Upper lobe of left lung (tissue), 6 donors: ENCODE data around the gene DALRD3. TPM values are rescaled to one million over a fixed set of nuclear protein-coding genes. Genes with fewer than 3 reads are reported as not detected.

Experiments used
- ATAC-seq, 2 donors: fragments of 200-7000 bp; cut with Tn5 transposase; one replicate each; pipeline ENCODE4 v1.9.1; 2022; ENCODE audit warnings: mild to moderate bottlenecking in 2 of 2, moderate library complexity in 2 of 2; ENCODE audit not compliant: low FRiP score in 2 of 2
- DNase-seq, 2 donors: peaks; one replicate each; pipeline ENCODE4 v3.0.0-alpha.2; 2019 to 2020
- H3K27ac ChIP-seq, 4 donors: fragments of 200-600 bp; sonication (generic); one replicate each; pipeline ENCODE4 v1.5.1; 2016 to 2019
- H3K27me3 ChIP-seq, 4 donors: fragments of 200-600 bp; sonication (generic); one replicate each; pipeline ENCODE4 v1.5.1; 2017 to 2019
- H3K36me3 ChIP-seq, 4 donors: fragments of 200-600 bp; sonication (generic); one replicate each; pipeline ENCODE4 v1.5.1; 2016 to 2019
- H3K4me1 ChIP-seq, 4 donors: fragments of 200-600 bp; sonication (generic); one replicate each; pipeline ENCODE4 v1.5.1; 2018 to 2019
- H3K4me3 ChIP-seq, 4 donors: fragments of 200-600 bp; sonication (generic); one replicate each; pipeline ENCODE4 v1.5.1; 2017 to 2019; ENCODE audit warnings: mild to moderate bottlenecking in 2 of 4, moderate library complexity in 1 of 4
- H3K9me3 ChIP-seq, 4 donors: fragments of 200-600 bp; sonication (generic); one replicate each; pipeline ENCODE4 v1.5.1; 2018 to 2019
- EP300 ChIP-seq, 4 donors: sonication (generic); formaldehyde crosslinking; IDR thresholded peaks; one replicate each; pipeline ENCODE4 v1.5.1; 2017; ENCODE audit warnings: antibody characterized with exemption in 4 of 4, control low read depth in 2 of 4
- POLR2A ChIP-seq, 4 donors: fragments of 450-650 bp; IDR thresholded peaks; one replicate each; pipeline ENCODE4 v1.5.1; 2016 to 2017; ENCODE audit warnings: antibody characterized with exemption in 4 of 4, mild to moderate bottlenecking in 2 of 4
- POLR2AphosphoS5 ChIP-seq, 2 donors: sonication (generic); formaldehyde crosslinking; IDR thresholded peaks; one replicate each; pipeline ENCODE4 v1.5.1; 2017; ENCODE audit warnings: antibody characterized with exemption in 2 of 2
- WGBS, 2 donors: methylation state at CpG; one replicate each; pipeline ENCODE4 v1.1.5; 2017 to 2018; 5-methylcytosine and 5-hydroxymethylcytosine counted together
- total RNA-seq, 6 donors: library from RNA; depleted of rRNA in 4 of 6; stranded (reverse); fragments of >200 nt in 4 of 6; gene quantifications; one replicate each; pipeline versions ENCODE4 v1.1.0 to v1.2.1, GENCODE V29; 2016 to 2021
- TF ChIP-seq, protein P1 (sequence below), 6 experiments: fragments of 450-650 bp in 4 of 6; fragments of 200-600 bp in 2 of 6; sonication (generic) in 2 of 6; IDR thresholded peaks; one replicate each; pipeline ENCODE4 v1.5.1; 2016 to 2019; ENCODE audit warnings: antibody characterized with exemption in 6 of 6
- donor health status: DM: no; HTN: no; CAD: no; lungs with moderate emphysema.
- donor health status: DM: no; HTN: yes; CAD: no; lungs with severe emphysema.

The DALRD3 gene
- total RNA-seq, 6 donors from 2014 or later: 28.5 to 67.1 (median 35.7) TPM

GRCh38 chr3:48989796-48990635, 28.4 kb downstream of the DALRD3 start, which contains the start of gene P4HTM:
Gene P4HTM (plus strand): TSS chr3:48990241. CDS start chr3:48990257, 16 bp downstream.
- DNase-seq (peak; percentile 85 to 95), ATAC-seq (peak; percentile 89 to 93)
- Histone ChIP-seq H3K27me3 (no peaks in the 10 kb centered on the region), H3K4me1 (peaks cover 23 to 33% (median 27%) of the 10 kb centered on the region in 4 donors), H3K4me3 (peak within 1 kb of the TSS; percentile 73 to 94 (median 88)), H3K36me3 (peaks cover 0 to 18% (median 8%) of the 10 kb centered on the region in 4 donors), H3K9me3 (no peaks in the 10 kb centered on the region), H3K27ac (peak within 1 kb of the TSS; percentile 87 to 92 (median 90))
- 1 to 2% methylated on average over 8 to 13 of the region's 91 CpGs for whole genome bisulfite sequencing, 2 donors
- TF ChIP-seq POLR2A (IDR thresholded peaks at IDR 0.05): peak in 1 of 4 donors; percentile 46
- TF ChIP-seq, protein P1, sequence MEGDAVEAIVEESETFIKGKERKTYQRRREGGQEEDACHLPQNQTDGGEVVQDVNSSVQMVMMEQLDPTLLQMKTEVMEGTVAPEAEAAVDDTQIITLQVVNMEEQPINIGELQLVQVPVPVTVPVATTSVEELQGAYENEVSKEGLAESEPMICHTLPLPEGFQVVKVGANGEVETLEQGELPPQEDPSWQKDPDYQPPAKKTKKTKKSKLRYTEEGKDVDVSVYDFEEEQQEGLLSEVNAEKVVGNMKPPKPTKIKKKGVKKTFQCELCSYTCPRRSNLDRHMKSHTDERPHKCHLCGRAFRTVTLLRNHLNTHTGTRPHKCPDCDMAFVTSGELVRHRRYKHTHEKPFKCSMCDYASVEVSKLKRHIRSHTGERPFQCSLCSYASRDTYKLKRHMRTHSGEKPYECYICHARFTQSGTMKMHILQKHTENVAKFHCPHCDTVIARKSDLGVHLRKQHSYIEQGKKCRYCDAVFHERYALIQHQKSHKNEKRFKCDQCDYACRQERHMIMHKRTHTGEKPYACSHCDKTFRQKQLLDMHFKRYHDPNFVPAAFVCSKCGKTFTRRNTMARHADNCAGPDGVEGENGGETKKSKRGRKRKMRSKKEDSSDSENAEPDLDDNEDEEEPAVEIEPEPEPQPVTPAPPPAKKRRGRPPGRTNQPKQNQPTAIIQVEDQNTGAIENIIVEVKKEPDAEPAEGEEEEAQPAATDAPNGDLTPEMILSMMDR (IDR thresholded peaks at IDR 0.05): peak in 4 of 6 experiments; percentile 27 to 51 (median 44)
- TF ChIP-seq EP300 (IDR thresholded peaks at IDR 0.05): peak in 1 of 4 donors; percentile 3
- TF ChIP-seq POLR2AphosphoS5 (IDR thresholded peaks at IDR 0.05): peak; percentile 80

GRCh38 chr3:48989126-48989795, 29.1 kb downstream of the DALRD3 start:
- peaks cover 23 to 33% (median 27%) of the 10 kb centered on the region in 4 donors for H3K4me1 ChIP-seq
- no peaks in the 10 kb centered on the region for H3K9me3 ChIP-seq
- H3K36me3 ChIP-seq: peaks cover 0 to 26% (median 14%) of the 10 kb centered on the region in 4 donors
- DNase-seq: no peak
- WGBS, 2 donors: 6 to 11% methylated on average over 8 to 19 of the region's 21 CpGs
- peak overlapping the region; percentile 87 to 92 (median 90) for H3K27ac ChIP-seq
- H3K4me3 ChIP-seq: peak overlapping the region; percentile 42 to 94 (median 78)
- ATAC-seq: no peak
- H3K27me3 ChIP-seq: no peaks in the 10 kb centered on the region
- TF ChIP-seq POLR2AphosphoS5 (IDR thresholded peaks at IDR 0.05): no peak
- no peak for TF ChIP-seq POLR2A (IDR thresholded peaks at IDR 0.05)
- TF ChIP-seq EP300 (IDR thresholded peaks at IDR 0.05): no peak
- TF ChIP-seq, protein P1 (IDR thresholded peaks at IDR 0.05): no peak

DNA sequence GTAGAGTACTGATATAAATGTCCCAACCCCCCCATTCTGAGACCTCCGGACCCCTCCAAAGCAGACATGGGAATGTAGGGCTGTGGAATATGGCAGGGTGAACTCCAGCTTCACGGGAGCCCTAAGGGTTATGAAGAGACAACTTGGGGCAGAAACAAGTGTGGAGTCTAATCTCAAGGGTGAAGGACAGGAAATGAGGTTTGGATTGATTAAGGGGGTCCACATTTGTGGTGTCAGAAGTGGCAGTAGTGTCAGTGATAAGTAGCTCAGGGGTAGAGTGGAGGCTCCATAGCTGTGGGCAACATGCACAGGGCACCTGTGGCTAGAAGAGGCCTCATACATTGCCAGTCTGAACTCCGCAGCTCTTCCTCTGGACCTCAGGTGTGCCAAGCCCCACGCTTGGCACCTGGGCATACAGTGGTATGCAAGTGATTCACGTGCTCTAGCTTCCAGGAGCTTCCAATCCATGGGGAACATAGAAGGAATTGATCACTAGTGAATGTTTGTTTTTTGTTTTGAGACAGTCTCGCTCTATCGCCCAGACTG, 32.5 kb downstream of the DALRD3 start:
- Histone ChIP-seq H3K4me3 (no peak overlapping the region), H3K4me1 (peaks cover 10 to 23% (median 13%) of the 10 kb centered on the region in 4 donors), H3K9me3 (no peaks in the 10 kb centered on the region), H3K36me3 (peaks cover 5 to 55% (median 41%) of the 10 kb centered on the region in 4 donors), H3K27me3 (no peaks in the 10 kb centered on the region), H3K27ac (no peak overlapping the region)
- TF ChIP-seq, protein P1 (IDR thresholded peaks at IDR 0.05): no peak
- TF ChIP-seq POLR2A (IDR thresholded peaks at IDR 0.05) (no peak), POLR2AphosphoS5 (IDR thresholded peaks at IDR 0.05) (no peak), EP300 (IDR thresholded peaks at IDR 0.05) (no peak)
- no peak for ATAC-seq
- WGBS, 2 donors: 93 to 96% methylated on average over 5 to 7 of the region's 7 CpGs
- no peak for DNase-seq

DNA sequence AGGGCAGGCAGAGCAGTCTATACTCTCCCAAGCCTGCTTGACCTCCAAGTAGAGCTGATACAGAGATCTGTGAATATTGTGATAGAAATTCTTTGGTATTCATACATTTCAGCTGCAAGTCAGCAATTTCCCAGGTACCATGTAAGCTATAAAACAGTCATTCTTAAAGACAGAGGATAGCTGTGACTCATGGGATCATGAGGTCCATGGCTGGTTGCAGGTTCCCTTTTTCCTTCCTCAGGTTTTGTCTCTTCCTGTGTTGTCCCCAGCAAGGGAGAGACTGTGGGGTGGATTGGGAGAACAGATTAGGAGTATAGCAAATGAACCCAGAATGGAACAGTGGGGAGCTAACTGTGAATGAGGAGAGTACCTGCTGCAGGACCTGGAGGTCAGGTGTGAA, 33.7 kb downstream of the DALRD3 start:
- Histone ChIP-seq H3K36me3 (peaks cover 14 to 66% (median 53%) of the 10 kb centered on the region in 4 donors), H3K4me1 (peaks cover 7 to 17% (median 10%) of the 10 kb centered on the region in 4 donors), H3K9me3 (no peaks in the 10 kb centered on the region), H3K4me3 (no peak overlapping the region), H3K27ac (no peak overlapping the region), H3K27me3 (no peaks in the 10 kb centered on the region)
- DNase-seq (no peak), ATAC-seq (no peak)
- TF ChIP-seq POLR2A (IDR thresholded peaks at IDR 0.05) (no peak), EP300 (IDR thresholded peaks at IDR 0.05) (no peak), POLR2AphosphoS5 (IDR thresholded peaks at IDR 0.05) (no peak)
- TF ChIP-seq, protein P1 (IDR thresholded peaks at IDR 0.05): no peak
